HTR-8/SVneo (cell line): ENCODE results near the gene INVS.
"Not testable (repeated sequence)": the region's sequence is repeated elsewhere in the genome, so short reads cannot be mapped to it uniquely, and the experiment has no call there.

Experiments used
- DNase-seq: peaks from one replicate; pipeline ENCODE4 v3.0.0; 2011; ENCODE audit warnings: low spot score, mixed read lengths; ENCODE audit not compliant: insufficient read length
- FAIRE-seq: peaks from 2 replicates; lab custom pipeline; 2011; peaks lifted over from hg19 to GRCh38; lab: Jason Lieb, UNC

The INVS gene

DNA sequence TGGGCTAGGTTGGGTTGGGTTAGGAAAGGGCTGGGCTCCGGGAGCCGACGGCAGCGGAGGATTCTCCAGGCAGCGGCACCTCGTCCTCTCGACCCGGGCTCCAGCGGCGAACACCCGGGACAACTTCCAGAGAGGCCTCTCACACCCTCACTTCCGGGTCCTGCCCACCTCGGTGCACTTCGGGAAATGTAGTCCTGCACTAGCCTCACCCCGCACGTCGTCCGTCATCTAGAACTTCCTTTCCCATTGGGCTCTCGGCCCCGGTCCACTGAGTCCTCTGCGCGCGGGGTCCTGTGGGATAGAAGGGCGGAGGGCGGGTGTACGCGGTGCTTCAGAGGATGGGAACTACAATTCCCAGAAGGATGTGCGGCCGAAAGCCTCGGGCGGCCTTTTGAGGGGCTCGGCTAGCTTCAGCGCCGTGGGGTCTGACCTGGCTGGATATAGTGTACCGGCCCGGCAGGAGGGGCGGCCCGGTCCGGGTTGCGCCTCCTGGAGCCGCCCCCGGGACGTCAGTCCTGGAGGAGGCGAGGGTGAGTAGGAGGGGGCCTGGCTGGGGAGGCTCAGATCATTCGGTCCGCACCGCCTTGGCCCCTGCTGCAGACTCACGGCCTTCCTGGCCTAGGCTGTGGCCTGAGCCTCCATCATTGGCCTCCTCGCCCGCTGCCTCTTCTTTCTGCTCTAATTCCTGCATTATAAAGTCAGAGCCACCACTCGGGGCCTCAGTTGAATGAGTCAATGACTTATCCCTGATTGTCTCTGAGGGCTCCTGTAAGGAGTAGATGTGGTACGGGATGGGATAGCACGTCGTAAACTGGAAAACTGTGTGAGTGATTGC, at the start of gene INVS, which contains the start of gene ERP44:
INVS (plus strand) TSS at position 357 of the 835 bp plus-strand sequence. CDS start 5,279 bp downstream, outside the sequence.
ERP44 (minus strand) TSS at position 114 of the 835 bp plus-strand sequence. CDS start 160 bp downstream, outside the sequence.
- FAIRE-seq, result peak; percentile 4
- peak; percentile 88 for DNase-seq

DNA sequence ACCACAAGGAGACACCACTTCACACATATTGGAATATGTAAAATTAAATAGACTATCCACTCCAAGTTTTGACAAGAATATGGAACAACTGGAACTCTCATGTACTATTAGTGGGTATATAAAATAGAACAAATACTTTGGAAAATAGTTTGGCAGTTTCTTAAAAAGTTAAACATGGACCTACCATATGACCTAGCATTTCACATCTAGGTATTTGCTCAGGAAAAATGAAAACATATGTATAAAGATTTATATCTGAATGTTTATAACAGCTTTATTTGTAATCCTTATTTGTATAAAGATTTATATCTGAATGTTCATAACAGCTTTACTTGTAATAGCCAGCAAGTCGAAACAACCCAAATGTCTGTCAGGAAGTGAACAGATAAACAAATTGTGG, 49.5 kb upstream of the INVS start:
- DNase-seq (no peak), FAIRE-seq (no peak)

DNA sequence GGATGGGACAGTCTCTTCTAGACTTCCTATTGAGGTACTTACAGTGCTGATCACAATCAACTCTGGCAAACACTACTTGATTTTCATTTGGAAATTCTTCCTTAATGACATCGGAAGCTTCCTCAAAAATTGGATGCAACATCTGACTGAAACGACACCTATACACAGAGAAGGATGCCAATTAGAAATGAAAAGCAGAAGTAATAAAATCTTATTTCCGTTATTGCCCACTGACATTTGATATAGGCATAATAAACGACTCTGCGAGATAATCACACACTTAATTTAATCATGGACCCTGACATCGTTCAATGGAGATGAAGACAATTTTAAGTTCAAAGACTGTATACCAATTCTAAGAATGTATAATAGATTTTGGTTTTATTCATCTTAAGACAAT, 46.7 kb upstream of the INVS start:
- FAIRE-seq (no peak), DNase-seq (no peak)

GRCh38 chr9:100056561-100056960, 42.5 kb upstream of the INVS start:
- DNase-seq, result no peak
- no peak for FAIRE-seq

GRCh38 chr9:100057624-100058023, 41.4 kb upstream of the INVS start:
- DNase-seq (no peak), FAIRE-seq (no peak)

- DNase-seq (no peak), FAIRE-seq (no peak)
Measured at GRCh38 chr9:100058699-100059579, 40.1 kb upstream of the INVS start.

DNA sequence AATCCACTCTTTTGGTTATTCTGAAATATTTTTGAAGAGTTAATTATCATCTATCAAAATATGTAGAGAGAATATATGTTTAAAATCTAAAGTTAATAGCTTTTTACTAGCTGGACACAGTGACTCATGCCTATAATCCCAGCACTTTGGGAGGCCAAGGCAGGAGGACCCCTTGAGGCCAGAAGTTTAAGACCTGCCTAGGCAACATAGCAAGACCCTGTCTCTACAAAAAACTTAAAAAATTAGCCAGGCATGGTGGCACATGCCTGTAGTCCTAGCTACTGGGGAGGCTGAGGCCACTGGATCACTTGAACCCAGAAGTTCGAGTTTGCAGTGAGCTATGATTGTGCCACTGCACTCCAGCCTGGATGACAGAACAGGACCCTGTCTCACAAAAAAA, 36.4 kb upstream of the INVS start:
- FAIRE-seq, result not testable (repeated sequence)

GRCh38 chr9:100063185-100063584, 35.9 kb upstream of the INVS start:
- FAIRE-seq (no peak), DNase-seq (no peak)

More for the DNA sequence above, 36.4 kb upstream of the INVS start:
- DNase-seq, result not testable (repeated sequence)

- FAIRE-seq (no peak), DNase-seq (no peak)
Measured at GRCh38 chr9:100064872-100065581, 34.0 kb upstream of the INVS start.

- FAIRE-seq, result no peak
- DNase-seq, result no peak
Measured at GRCh38 chr9:100066539-100066938, 32.5 kb upstream of the INVS start.

GRCh38 chr9:100067990-100068389, 31.1 kb upstream of the INVS start:
- DNase-seq, FAIRE-seq: not testable (repeated sequence)

- DNase-seq, FAIRE-seq: not testable (repeated sequence)
Measured at GRCh38 chr9:100069068-100069467, 30.0 kb upstream of the INVS start.

DNA sequence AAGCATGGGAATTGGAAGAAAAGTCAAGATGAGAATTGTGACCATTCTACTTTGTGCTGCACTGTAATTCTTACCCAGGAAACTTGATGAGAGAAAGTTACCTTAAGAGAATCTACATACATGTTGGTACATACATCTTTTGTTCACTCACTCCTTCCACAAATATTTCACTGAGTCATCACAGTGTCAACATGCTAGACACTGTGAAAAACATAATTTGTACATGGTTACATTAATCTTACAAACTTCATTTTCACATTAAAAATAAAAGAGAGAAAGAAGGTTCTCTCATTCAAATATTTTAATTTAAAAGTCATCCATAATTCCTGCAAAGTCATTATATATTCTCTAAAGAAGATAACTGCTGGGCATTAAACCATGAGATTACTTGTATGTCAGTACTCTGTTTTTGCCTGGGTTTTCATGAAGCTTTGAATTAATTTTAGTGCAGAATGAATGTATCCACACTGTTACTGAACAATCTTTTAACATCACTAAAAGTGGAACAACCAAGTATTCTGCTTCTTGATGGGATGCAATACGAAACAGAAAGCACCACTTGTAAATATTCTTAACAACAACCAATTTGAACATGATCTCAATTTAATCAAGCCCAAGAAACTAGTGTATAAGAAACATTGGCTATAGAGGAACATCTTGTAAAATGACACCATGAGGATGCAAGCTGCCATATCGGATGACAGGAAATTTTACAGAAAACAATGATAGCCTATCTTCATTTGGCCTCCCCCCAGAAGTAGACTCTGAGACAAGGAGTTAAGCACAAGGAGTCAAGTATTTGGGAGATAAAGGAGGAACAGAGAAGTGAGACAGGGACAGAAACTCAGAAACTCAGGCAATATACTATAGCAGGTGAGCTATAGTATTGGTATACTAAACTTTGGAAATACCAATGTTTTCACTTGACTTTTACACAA, 28.7 kb upstream of the INVS start:
- no peak for FAIRE-seq
- DNase-seq, result no peak

DNA sequence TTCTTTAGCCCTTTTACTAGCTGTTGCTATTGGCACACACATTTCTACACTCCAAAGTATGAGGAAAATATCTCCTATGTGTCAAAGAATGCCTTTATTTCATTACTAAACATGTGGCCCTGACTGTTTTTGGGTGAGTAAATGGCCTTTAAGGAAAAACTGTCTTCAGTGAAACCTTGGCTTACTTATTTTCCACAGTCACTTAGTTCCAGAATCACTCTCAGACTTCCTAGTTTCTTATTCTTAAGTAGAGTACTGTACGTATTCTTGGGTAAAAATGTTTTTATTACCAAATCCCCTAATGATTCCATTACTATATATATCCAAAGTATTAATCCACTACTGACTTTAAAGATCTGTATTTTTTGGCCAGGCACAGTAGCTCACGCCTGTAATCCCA, 27.8 kb upstream of the INVS start:
- no peak for FAIRE-seq
- DNase-seq, result no peak

GRCh38 chr9:100072805-100073204, 26.2 kb upstream of the INVS start:
- FAIRE-seq, result no peak
- DNase-seq, result no peak

DNA sequence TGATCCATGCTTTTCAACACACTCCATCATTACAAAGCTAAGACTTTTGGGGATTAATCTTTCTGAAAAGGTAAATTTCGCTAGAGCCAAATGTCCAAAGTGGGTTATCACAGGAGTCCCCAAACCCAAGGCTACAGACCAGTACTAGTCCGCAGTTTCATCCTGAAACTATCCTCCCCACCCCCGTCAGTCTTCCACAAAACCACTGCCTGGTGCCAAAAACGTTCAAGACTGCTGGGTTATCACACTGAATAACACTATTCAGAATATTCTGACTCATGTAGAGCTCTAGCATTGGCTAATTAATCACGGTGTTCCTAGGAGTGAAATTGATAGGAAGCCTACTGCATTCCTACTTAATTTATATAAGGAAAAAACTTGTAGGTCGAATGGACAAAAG, 24.9 kb upstream of the INVS start:
- FAIRE-seq, result no peak
- no peak for DNase-seq

- FAIRE-seq (no peak), DNase-seq (no peak)
Measured at GRCh38 chr9:100074989-100075388, 24.1 kb upstream of the INVS start.

GRCh38 chr9:100076256-100076655, 22.8 kb upstream of the INVS start:
- not testable (repeated sequence) for DNase-seq, FAIRE-seq

- DNase-seq (no peak), FAIRE-seq (no peak)
Measured at GRCh38 chr9:100082782-100083181, 16.3 kb upstream of the INVS start.
